H54 (cell line): ENCODE results near the gene GNG8.

Experiments used
- DNase-seq: peaks from one replicate; pipeline ENCODE4 v3.0.0; 2011; ENCODE audit warnings: low spot score, mixed read lengths; ENCODE audit not compliant: insufficient read length
- FAIRE-seq: peaks from 3 replicates; lab custom pipeline; 2011; peaks lifted over from hg19 to GRCh38; lab: Jason Lieb, UNC
- POLR2A ChIP-seq: IDR thresholded peaks from 2 replicates; pipeline ENCODE4 v1.6.1; 2011; ENCODE audit warnings: low read depth, mild to moderate bottlenecking, low read length

Gene GNG8

GRCh38 chr19:46659151-46660007 lies 23.4 kb upstream of the GNG8 start:
- FAIRE-seq (no peak), DNase-seq (no peak)
- no peak for TF ChIP-seq POLR2A

GRCh38 chr19:46656541-46656940 lies 20.5 kb upstream of the GNG8 start:
- DNase-seq (no peak), FAIRE-seq (no peak)
- no peak for TF ChIP-seq POLR2A

- DNase-seq (no peak), FAIRE-seq (no peak)
- no peak for TF ChIP-seq POLR2A
These were observed 18.7 kb upstream of the GNG8 start for GRCh38 chr19:46654621-46655152.

GRCh38 chr19:46650445-46650844 lies 14.4 kb upstream of the GNG8 start:
- no peak for FAIRE-seq
- DNase-seq, result no peak
- TF ChIP-seq POLR2A, result no peak

- FAIRE-seq (no peak), DNase-seq (no peak)
- no peak for TF ChIP-seq POLR2A
These were observed 13.3 kb upstream of the GNG8 start for GRCh38 chr19:46648961-46649960.

GRCh38 chr19:46648060-46648960 lies 12.3 kb upstream of the GNG8 start:
- TF ChIP-seq POLR2A, result no peak
- FAIRE-seq (no peak), DNase-seq (no peak)

GRCh38 chr19:46646402-46646801 lies 10.4 kb upstream of the GNG8 start:
- FAIRE-seq (no peak), DNase-seq (no peak)
- TF ChIP-seq POLR2A, result no peak

GRCh38 chr19:46644720-46645119 lies 8.7 kb upstream of the GNG8 start:
- FAIRE-seq, result no peak
- TF ChIP-seq POLR2A, result no peak
- no peak for DNase-seq

- FAIRE-seq (no peak), DNase-seq (no peak)
- no peak for TF ChIP-seq POLR2A
These were observed 4.7 kb upstream of the GNG8 start for GRCh38 chr19:46640656-46641055.

GRCh38 chr19:46639358-46640182 lies 3.6 kb upstream of the GNG8 start:
- DNase-seq, result no peak
- TF ChIP-seq POLR2A, result no peak
- FAIRE-seq, result no peak

- TF ChIP-seq POLR2A, result no peak
- FAIRE-seq (no peak), DNase-seq (no peak)
These were observed 1.2 kb upstream of the GNG8 start for GRCh38 chr19:46637224-46637623.

- FAIRE-seq (no peak), DNase-seq (no peak)
- no peak for TF ChIP-seq POLR2A
These were observed 1.3 kb downstream of the GNG8 start for GRCh38 chr19:46634656-46635218.
